ENCODE results near the gene EEF2K. TPM values are rescaled to one million over a fixed set of nuclear protein-coding genes. Genes with fewer than 3 reads are reported as not detected.

The EEF2K gene
- total and polyA plus RNA-seq, 2 donors (not counting 1 experiment from before 2014, with no cell fraction given), result 11.8 to 28.7 TPM

DNA sequence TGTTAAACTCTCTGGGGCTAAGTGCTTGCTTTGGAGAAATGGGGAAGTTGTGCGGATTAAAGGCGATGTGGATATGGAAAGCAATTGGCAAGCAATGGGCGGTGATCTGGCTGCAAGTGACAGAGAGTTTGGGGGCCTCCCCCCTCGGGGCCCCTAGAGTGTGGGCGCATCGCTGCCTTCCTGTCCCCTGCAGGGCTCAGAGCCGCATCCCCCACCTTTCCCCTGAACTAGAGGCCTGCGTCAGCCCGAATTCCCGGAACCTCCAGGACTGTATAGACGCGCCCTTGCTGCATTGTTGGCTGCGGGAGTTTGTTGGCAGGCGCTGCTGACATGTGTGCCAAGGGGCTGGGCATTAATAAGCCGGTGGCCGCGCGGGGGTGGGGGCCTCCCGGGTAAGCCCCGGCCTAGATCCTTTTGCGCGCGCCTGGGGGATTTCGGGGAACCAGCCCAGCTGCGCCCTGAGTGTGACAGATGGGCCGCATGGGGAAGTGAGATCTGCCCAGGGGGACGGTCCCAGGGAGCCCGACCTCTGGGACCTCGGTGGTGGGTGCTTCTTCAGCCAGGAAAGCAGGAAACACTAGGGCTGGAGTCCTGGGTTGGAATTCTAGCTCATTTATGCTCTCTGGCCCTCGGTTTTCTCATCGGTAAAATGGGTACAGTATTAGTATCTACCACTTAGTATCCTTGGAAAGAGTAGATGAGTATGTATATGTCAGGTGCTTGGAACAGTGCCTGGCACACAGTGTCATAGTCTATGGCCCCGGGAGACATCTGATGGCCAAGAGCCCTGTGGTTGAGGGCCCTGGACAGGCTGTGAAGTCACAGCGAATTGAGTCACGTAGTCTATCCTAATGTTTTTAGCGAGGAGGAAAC, 1.0 kb downstream of the EEF2K start:
- CTCF ChIA-PET, result interaction anchor here (0.9 to 9.7 kb wide), 11 partner anchors 11 to 131 kb away, joined by 3 to 89 read pairs (median 6); partner anchors contain the start of gene POLR3E
- peaks cover 0 to 10% (median 0%) of the 10 kb centered on the region in 3 donors for H3K9me3 ChIP-seq (ENCODE audit: control extremely low read depth in 1 of 3, control insufficient read depth in 2 of 3, insufficient read depth in 1 of 3, low read length in 2 of 3)
- H3K27me3 ChIP-seq (replicated peaks in 1 of 4; ENCODE audit: control extremely low read depth in 1 of 4, control insufficient read depth in 3 of 4, insufficient read depth in 4 of 4, low read length in 3 of 4), result no peaks in the 10 kb centered on the region
- intact Hi-C loops (cut with micrococcal nuclease), result loop anchor here (1.0 to 2.0 kb wide), 5 partner anchors 11 to 90 kb away; partner anchors contain the start of gene POLR3E
- peak overlapping the region; percentile 99 for H3K4me2 ChIP-seq (replicated peaks; ENCODE audit: low read depth, low read length, poor library complexity, severe bottlenecking)
- no peak for TF ChIP-seq EZH2 (IDR thresholded peaks at IDR 0.05; ENCODE audit: borderline replicate concordance, insufficient read depth, low read depth, low read length, poor library complexity, severe bottlenecking)
- TF ChIP-seq, protein P1, sequence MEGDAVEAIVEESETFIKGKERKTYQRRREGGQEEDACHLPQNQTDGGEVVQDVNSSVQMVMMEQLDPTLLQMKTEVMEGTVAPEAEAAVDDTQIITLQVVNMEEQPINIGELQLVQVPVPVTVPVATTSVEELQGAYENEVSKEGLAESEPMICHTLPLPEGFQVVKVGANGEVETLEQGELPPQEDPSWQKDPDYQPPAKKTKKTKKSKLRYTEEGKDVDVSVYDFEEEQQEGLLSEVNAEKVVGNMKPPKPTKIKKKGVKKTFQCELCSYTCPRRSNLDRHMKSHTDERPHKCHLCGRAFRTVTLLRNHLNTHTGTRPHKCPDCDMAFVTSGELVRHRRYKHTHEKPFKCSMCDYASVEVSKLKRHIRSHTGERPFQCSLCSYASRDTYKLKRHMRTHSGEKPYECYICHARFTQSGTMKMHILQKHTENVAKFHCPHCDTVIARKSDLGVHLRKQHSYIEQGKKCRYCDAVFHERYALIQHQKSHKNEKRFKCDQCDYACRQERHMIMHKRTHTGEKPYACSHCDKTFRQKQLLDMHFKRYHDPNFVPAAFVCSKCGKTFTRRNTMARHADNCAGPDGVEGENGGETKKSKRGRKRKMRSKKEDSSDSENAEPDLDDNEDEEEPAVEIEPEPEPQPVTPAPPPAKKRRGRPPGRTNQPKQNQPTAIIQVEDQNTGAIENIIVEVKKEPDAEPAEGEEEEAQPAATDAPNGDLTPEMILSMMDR (IDR thresholded peaks at IDR 0.05), result no peak
- peak overlapping the region; percentile 60 to 82 (median 80) for H3K4me3 ChIP-seq (ENCODE audit: control extremely low read depth in 1 of 5, extremely low read depth in 1 of 5, insufficient read depth in 1 of 5, low read depth in 2 of 5, low read length in 4 of 5)
- peak overlapping the region; percentile 62 for H3K27ac Mint-ChIP-seq
- peaks cover 2% of the 10 kb centered on the region for H3K9me3 Mint-ChIP-seq (ENCODE audit: insufficient read depth)
- peaks cover 56% of the 10 kb centered on the region for H3K79me2 ChIP-seq (ENCODE audit: control insufficient read depth, insufficient read depth, low read length)
- H2AFZ ChIP-seq (ENCODE audit: insufficient read depth, low read depth, low read length, poor library complexity, severe bottlenecking), result peak overlapping the region; percentile 84
- DNase-seq, result peak; percentile 94
- peak overlapping the region; percentile 88 for H3K4me3 Mint-ChIP-seq
- 6% methylated on average over 32 of the region's 35 CpGs for WGBS (ENCODE audit: insufficient coverage)
- no peaks in the 10 kb centered on the region for H3K27me3 Mint-ChIP-seq
- H3K9ac ChIP-seq (ENCODE audit: low read length), result peak overlapping the region; percentile 88
- peaks cover 30% of the 10 kb centered on the region for H3K4me1 Mint-ChIP-seq
- no peaks in the 10 kb centered on the region for H3K36me3 ChIP-seq (replicated peaks in 1 of 2; ENCODE audit: control extremely low read depth in 1 of 2, control insufficient read depth in 1 of 2, extremely low read depth in 1 of 2, insufficient read depth in 2 of 2, low read length in 1 of 2)
- POLR2A ChIA-PET, result interaction anchor here (1.1 to 1.9 kb wide), 5 partner anchors 11 to 34 kb away, joined by 3 to 28 read pairs (median 4); no protein-coding TSS in a partner anchor
- H4K20me1 ChIP-seq (ENCODE audit: control insufficient read depth, insufficient read depth, low read length, poor library complexity, severe bottlenecking), result peaks cover 4% of the 10 kb centered on the region
- H3K4me1 ChIP-seq (ENCODE audit: control insufficient read depth in 2 of 2, insufficient read depth in 2 of 2, low read length in 2 of 2), result peaks cover 10 to 23% of the 10 kb centered on the region in 2 donors
- peak; percentile 54 for ATAC-seq (ENCODE audit: low read depth)
- H3K27ac ChIP-seq (ENCODE audit: low read length in 2 of 2), result peak overlapping the region; percentile 68 to 86
